Measurements from ENCODE around the gene VSNL1. TPM values are rescaled to one million over a fixed set of nuclear protein-coding genes. Genes with fewer than 3 reads are reported as not detected.

VSNL1 gene
- polyA plus RNA-seq, 3 donors = not detected

- H2AFZ ChIP-seq (ENCODE audit: insufficient read depth, low read depth, low read length, poor library complexity, severe bottlenecking) = no peak overlapping the region
- intact Hi-C loops (cut with micrococcal nuclease) = no loop called here
- H3K4me1 ChIP-seq (ENCODE audit: control insufficient read depth in 1 of 2, insufficient read depth in 2 of 2, low read length in 2 of 2) = no peaks in the 10 kb centered on the region
- Mint-ChIP-seq H3K9me3 (peaks cover 0 to 2% (median 0%) of the 10 kb centered on the region in 7 donors), H3K27me3 (ENCODE audit: low read depth in 3 of 3) (peaks cover 1 to 6% (median 5%) of the 10 kb centered on the region in 3 donors), H3K4me1 (no peaks in the 10 kb centered on the region), H3K27ac (no peak overlapping the region), H3K4me3 (no peak overlapping the region), H3K36me3 (no peaks in the 10 kb centered on the region)
- no peaks in the 10 kb centered on the region for H3K9me3 ChIP-seq (replicated peaks in 1 of 2; ENCODE audit: control insufficient read depth in 1 of 2, insufficient read depth in 1 of 2, low read length in 2 of 2)
- no peak overlapping the region for H3K4me3 ChIP-seq (replicated peaks in 1 of 3; ENCODE audit: low read depth in 2 of 3, low read length in 3 of 3)
- no peak overlapping the region for H3K4me2 ChIP-seq (replicated peaks; ENCODE audit: extremely low read depth, low read length, poor library complexity, severe bottlenecking)
- H3K27ac ChIP-seq (ENCODE audit: low read depth in 1 of 2, low read length in 2 of 2) = no peak overlapping the region
- no peaks in the 10 kb centered on the region for H3K36me3 ChIP-seq (replicated peaks in 1 of 2; ENCODE audit: control insufficient read depth in 1 of 2, insufficient read depth in 2 of 2, low read length in 2 of 2)
- no peaks in the 10 kb centered on the region for H3K27me3 ChIP-seq (ENCODE audit: control insufficient read depth in 2 of 2, insufficient read depth in 2 of 2, low read length in 2 of 2)
- H3K79me2 ChIP-seq (ENCODE audit: insufficient read depth, low read length) = no peaks in the 10 kb centered on the region
- H3K9ac ChIP-seq (ENCODE audit: insufficient read depth, low read length, poor library complexity, severe bottlenecking) = no peak overlapping the region
- no peak for DNase-seq
- no peak for TF ChIP-seq CTCF (IDR thresholded peaks at IDR 0.05)
- H4K20me1 ChIP-seq (ENCODE audit: insufficient read depth, low read length) = no peaks in the 10 kb centered on the region
- WGBS (ENCODE audit: insufficient coverage) = 100% methylated on average over 1 of the region's 1 CpG
Observed at GRCh38 chr2:17615728-17616351, 75.3 kb downstream of the VSNL1 start.

GRCh38 chr2:17616405-17616804, 75.9 kb downstream of the VSNL1 start:
- H3K27ac Mint-ChIP-seq = no peak overlapping the region
- no peaks in the 10 kb centered on the region for H3K79me2 ChIP-seq (ENCODE audit: insufficient read depth, low read length)
- peaks cover 0 to 1% (median 0%) of the 10 kb centered on the region in 7 donors for H3K9me3 Mint-ChIP-seq
- intact Hi-C loops (cut with micrococcal nuclease) = no loop called here
- no peaks in the 10 kb centered on the region for H4K20me1 ChIP-seq (ENCODE audit: insufficient read depth, low read length)
- H3K27ac ChIP-seq (ENCODE audit: low read depth in 1 of 2, low read length in 2 of 2) = no peak overlapping the region
- no peak overlapping the region for H3K4me3 Mint-ChIP-seq
- H3K36me3 ChIP-seq (replicated peaks in 1 of 2; ENCODE audit: control insufficient read depth in 1 of 2, insufficient read depth in 2 of 2, low read length in 2 of 2) = no peaks in the 10 kb centered on the region
- H2AFZ ChIP-seq (ENCODE audit: insufficient read depth, low read depth, low read length, poor library complexity, severe bottlenecking) = no peak overlapping the region
- H3K9ac ChIP-seq (ENCODE audit: insufficient read depth, low read length, poor library complexity, severe bottlenecking) = no peak overlapping the region
- TF ChIP-seq CTCF (IDR thresholded peaks at IDR 0.05) = no peak
- no CpG with 5 or more reads among the region's 1 CpG for WGBS (ENCODE audit: insufficient coverage)
- no peaks in the 10 kb centered on the region for H3K4me1 ChIP-seq (ENCODE audit: control insufficient read depth in 1 of 2, insufficient read depth in 2 of 2, low read length in 2 of 2)
- H3K4me2 ChIP-seq (replicated peaks; ENCODE audit: extremely low read depth, low read length, poor library complexity, severe bottlenecking) = no peak overlapping the region
- peaks cover 3 to 6% (median 4%) of the 10 kb centered on the region in 3 donors for H3K27me3 Mint-ChIP-seq (ENCODE audit: low read depth in 3 of 3)
- no peak overlapping the region for H3K4me3 ChIP-seq (replicated peaks in 1 of 3; ENCODE audit: low read depth in 2 of 3, low read length in 3 of 3)
- no peaks in the 10 kb centered on the region for H3K4me1 Mint-ChIP-seq
- H3K9me3 ChIP-seq (replicated peaks in 1 of 2; ENCODE audit: control insufficient read depth in 1 of 2, insufficient read depth in 1 of 2, low read length in 2 of 2) = no peaks in the 10 kb centered on the region
- no peaks in the 10 kb centered on the region for H3K27me3 ChIP-seq (ENCODE audit: control insufficient read depth in 2 of 2, insufficient read depth in 2 of 2, low read length in 2 of 2)
- H3K36me3 Mint-ChIP-seq = no peaks in the 10 kb centered on the region
- DNase-seq = no peak
